HL-60 (cell line): ENCODE results near the gene SMTNL2.

Experiments used
- DNase-seq, 2 experiments: peaks; one replicate each; pipeline ENCODE4 v3.0.0-alpha.2; 2010 to 2020; ENCODE audit warnings: low read depth in 1 of 2, low spot score in 1 of 2
- H3K27ac ChIP-seq: fragments of 250-450 bp; sonication (Bioruptor Pico); replicated peaks from 2 replicates; pipeline ENCODE4 v1.5.1; 2020; ENCODE audit warnings: mild to moderate bottlenecking, moderate library complexity
- H3K27me3 ChIP-seq: fragments of 250-450 bp; sonication (Bioruptor Pico); 2 replicates; pipeline ENCODE4 v1.5.1; 2021; ENCODE audit warnings: mild to moderate bottlenecking, moderate library complexity; ENCODE audit not compliant: insufficient read depth, poor library complexity, severe bottlenecking
- H3K4me3 ChIP-seq: replicated peaks from 2 replicates; pipeline ENCODE4 v1.5.1; 2011; ENCODE audit warnings: mild to moderate bottlenecking, control low read depth, low read length; ENCODE audit not compliant: insufficient read depth
- GABPA ChIP-seq: IDR thresholded peaks from 2 replicates; pipeline ENCODE4 v1.6.1; 2012; ENCODE audit warnings: low read depth
- POLR2AphosphoS5 ChIP-seq: IDR thresholded peaks from 2 replicates; pipeline ENCODE4 v1.6.1; 2012; ENCODE audit warnings: low read depth
- SPI1 ChIP-seq: IDR thresholded peaks from 2 replicates; pipeline ENCODE4 v1.6.1; 2012; ENCODE audit warnings: low read depth, mild to moderate bottlenecking, borderline replicate concordance
- TF ChIP-seq, protein P1 (sequence below): IDR thresholded peaks from one replicate; pipeline ENCODE4 v1.5.1; 2011; ENCODE audit warnings: low read length, control low read depth, inconsistent platforms; ENCODE audit not compliant: insufficient read depth
- TF ChIP-seq, protein P2 (sequence below): IDR thresholded peaks from 2 replicates; pipeline ENCODE4 v1.6.1; 2012; ENCODE audit warnings: low read depth; ENCODE audit not compliant: insufficient replicate concordance

SMTNL2 gene

GRCh38 chr17:4610162-4610561 lies 25.8 kb downstream of the SMTNL2 start:
- Histone ChIP-seq H3K27me3 (no peaks in the 10 kb centered on the region), H3K27ac (no peak overlapping the region), H3K4me3 (no peak overlapping the region)
- TF ChIP-seq POLR2AphosphoS5 (no peak), GABPA (no peak), SPI1 (no peak)
- TF ChIP-seq, protein P1, sequence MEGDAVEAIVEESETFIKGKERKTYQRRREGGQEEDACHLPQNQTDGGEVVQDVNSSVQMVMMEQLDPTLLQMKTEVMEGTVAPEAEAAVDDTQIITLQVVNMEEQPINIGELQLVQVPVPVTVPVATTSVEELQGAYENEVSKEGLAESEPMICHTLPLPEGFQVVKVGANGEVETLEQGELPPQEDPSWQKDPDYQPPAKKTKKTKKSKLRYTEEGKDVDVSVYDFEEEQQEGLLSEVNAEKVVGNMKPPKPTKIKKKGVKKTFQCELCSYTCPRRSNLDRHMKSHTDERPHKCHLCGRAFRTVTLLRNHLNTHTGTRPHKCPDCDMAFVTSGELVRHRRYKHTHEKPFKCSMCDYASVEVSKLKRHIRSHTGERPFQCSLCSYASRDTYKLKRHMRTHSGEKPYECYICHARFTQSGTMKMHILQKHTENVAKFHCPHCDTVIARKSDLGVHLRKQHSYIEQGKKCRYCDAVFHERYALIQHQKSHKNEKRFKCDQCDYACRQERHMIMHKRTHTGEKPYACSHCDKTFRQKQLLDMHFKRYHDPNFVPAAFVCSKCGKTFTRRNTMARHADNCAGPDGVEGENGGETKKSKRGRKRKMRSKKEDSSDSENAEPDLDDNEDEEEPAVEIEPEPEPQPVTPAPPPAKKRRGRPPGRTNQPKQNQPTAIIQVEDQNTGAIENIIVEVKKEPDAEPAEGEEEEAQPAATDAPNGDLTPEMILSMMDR, result no peak
- TF ChIP-seq, protein P2, sequence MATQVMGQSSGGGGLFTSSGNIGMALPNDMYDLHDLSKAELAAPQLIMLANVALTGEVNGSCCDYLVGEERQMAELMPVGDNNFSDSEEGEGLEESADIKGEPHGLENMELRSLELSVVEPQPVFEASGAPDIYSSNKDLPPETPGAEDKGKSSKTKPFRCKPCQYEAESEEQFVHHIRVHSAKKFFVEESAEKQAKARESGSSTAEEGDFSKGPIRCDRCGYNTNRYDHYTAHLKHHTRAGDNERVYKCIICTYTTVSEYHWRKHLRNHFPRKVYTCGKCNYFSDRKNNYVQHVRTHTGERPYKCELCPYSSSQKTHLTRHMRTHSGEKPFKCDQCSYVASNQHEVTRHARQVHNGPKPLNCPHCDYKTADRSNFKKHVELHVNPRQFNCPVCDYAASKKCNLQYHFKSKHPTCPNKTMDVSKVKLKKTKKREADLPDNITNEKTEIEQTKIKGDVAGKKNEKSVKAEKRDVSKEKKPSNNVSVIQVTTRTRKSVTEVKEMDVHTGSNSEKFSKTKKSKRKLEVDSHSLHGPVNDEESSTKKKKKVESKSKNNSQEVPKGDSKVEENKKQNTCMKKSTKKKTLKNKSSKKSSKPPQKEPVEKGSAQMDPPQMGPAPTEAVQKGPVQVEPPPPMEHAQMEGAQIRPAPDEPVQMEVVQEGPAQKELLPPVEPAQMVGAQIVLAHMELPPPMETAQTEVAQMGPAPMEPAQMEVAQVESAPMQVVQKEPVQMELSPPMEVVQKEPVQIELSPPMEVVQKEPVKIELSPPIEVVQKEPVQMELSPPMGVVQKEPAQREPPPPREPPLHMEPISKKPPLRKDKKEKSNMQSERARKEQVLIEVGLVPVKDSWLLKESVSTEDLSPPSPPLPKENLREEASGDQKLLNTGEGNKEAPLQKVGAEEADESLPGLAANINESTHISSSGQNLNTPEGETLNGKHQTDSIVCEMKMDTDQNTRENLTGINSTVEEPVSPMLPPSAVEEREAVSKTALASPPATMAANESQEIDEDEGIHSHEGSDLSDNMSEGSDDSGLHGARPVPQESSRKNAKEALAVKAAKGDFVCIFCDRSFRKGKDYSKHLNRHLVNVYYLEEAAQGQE, result no peak
- DNase-seq, result no peak

DNA sequence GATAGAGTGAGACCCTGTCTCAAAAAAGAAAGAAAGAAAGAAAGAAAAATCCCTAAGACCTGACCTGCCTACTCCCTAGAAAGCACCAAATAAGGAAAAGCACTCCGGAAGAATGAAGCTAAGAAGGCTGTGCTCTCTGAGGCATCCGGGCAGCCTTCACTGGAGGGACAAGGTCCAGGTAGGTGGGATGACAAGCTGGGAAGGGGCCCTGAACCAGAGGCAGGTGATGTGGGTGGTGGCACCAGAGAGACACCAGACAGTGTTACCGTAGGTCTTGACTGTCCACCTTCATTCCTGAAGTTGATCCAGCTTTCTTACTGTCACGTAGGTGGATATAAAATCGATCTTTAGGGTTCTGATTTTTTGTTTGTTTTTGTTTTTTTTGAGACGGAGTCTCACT lies 26.3 kb downstream of the SMTNL2 start:
- TF ChIP-seq, protein P1, result no peak
- TF ChIP-seq POLR2AphosphoS5, result no peak
- TF ChIP-seq, protein P2, result no peak
- TF ChIP-seq SPI1, result no peak
- TF ChIP-seq GABPA, result no peak
- Histone ChIP-seq H3K27me3 (no peaks in the 10 kb centered on the region), H3K4me3 (no peak overlapping the region), H3K27ac (no peak overlapping the region)
- DNase-seq, result no peak

DNA sequence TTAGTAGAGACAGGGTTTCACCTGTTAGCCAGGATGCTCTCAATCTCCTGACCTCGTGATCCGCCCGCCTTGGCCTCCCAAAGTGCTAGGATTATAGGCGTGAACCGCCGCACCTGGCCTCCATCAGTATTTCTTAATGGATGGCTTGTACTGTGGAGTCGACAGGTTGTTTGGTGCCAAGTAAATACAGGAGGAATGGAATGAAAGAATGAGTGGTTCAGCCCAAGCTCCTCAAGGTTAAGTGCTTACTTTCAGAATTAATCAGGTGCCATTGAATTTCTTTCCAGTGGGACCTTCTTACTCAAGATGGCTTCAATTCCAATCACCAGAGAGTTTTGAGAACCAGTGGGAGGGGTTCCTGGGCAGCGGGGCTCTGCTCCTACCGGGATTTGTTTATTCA lies 32.1 kb downstream of the SMTNL2 start:
- DNase-seq, result no peak
- Histone ChIP-seq H3K27ac (no peak overlapping the region), H3K4me3 (no peak overlapping the region), H3K27me3 (no peaks in the 10 kb centered on the region)
- TF ChIP-seq GABPA, result no peak
- TF ChIP-seq POLR2AphosphoS5, result no peak
- TF ChIP-seq, protein P2, result no peak
- TF ChIP-seq SPI1, result no peak
- TF ChIP-seq, protein P1, result no peak
